NCI-H345 treated with DMSO at 0.1 percent for 48 hours (cell line): ENCODE data around the gene SLC39A10.

ENCODE experiments used
- DNase-seq: peaks from one replicate; lab custom pipeline; 2025; ENCODE audit not compliant: unreplicated experiment; lab: John Stamatoyannopoulos, UW

Gene SLC39A10, protein sequence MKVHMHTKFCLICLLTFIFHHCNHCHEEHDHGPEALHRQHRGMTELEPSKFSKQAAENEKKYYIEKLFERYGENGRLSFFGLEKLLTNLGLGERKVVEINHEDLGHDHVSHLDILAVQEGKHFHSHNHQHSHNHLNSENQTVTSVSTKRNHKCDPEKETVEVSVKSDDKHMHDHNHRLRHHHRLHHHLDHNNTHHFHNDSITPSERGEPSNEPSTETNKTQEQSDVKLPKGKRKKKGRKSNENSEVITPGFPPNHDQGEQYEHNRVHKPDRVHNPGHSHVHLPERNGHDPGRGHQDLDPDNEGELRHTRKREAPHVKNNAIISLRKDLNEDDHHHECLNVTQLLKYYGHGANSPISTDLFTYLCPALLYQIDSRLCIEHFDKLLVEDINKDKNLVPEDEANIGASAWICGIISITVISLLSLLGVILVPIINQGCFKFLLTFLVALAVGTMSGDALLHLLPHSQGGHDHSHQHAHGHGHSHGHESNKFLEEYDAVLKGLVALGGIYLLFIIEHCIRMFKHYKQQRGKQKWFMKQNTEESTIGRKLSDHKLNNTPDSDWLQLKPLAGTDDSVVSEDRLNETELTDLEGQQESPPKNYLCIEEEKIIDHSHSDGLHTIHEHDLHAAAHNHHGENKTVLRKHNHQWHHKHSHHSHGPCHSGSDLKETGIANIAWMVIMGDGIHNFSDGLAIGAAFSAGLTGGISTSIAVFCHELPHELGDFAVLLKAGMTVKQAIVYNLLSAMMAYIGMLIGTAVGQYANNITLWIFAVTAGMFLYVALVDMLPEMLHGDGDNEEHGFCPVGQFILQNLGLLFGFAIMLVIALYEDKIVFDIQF

GRCh38 chr2:195656859-195657633, at the start of gene SLC39A10:
Gene SLC39A10 (plus strand): TSS chr2:195657226. CDS start chr2:195680043, 22,817 bp downstream.
- DNase-seq, result peak; percentile 97

DNA sequence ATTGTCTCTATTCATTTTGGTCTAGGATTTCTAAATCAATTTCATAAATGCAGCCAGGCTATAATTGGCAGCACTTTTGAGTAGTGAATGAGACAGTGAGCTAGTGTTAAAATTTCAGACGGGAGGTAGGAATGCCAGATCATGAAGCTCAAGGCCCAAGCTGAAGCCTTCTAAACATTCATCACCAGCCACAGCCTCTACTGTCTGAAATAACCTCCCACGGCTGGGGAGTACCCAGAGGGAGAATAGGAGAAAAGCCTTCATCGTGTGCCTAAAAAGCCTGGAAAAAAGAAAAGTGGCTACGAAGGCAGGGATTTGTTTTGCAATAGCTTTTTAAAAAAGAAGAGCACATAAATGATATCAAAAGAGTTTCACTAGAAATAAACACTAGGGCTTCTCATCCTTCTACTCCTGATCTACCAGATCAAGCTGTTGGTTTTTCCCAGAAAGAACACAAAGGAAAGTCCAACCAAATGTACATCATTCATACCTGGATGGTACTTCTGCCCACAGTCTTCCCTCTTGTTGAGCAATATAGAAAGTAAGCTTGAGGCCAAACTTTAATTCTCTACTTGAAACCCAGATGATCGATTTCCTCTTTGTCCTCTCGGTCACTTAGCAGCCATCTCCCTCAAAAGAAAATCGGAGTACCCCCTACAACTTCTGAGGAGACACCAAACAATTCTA, 48.1 kb upstream of the SLC39A10 start:
- DNase-seq, result no peak

DNA sequence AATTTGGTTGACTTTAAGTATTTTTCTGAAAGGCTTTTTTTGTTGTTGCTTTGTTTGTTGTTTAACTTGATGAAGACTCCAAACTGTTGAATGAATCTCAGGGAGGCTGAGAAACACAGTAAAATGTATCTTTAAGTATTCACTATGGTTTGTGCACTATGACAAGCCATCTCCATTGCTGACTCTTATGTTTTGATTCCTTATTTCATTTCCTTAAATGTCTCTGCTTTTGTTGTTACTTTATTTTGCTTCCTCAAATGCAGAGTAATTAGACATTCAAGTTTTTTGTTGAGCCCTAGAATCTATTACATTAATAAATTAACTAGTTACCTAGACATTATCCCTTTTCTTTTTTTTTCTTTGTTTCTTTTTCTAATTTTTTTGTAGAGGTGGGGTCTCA, 46.3 kb upstream of the SLC39A10 start:
- DNase-seq, result no peak

GRCh38 chr2:195612611-195613495, 44.2 kb upstream of the SLC39A10 start:
- no peak for DNase-seq

- no peak for DNase-seq
Measured at GRCh38 chr2:195613922-195614321, 43.1 kb upstream of the SLC39A10 start.

GRCh38 chr2:195619590-195619989, 37.4 kb upstream of the SLC39A10 start:
- no peak for DNase-seq

DNA sequence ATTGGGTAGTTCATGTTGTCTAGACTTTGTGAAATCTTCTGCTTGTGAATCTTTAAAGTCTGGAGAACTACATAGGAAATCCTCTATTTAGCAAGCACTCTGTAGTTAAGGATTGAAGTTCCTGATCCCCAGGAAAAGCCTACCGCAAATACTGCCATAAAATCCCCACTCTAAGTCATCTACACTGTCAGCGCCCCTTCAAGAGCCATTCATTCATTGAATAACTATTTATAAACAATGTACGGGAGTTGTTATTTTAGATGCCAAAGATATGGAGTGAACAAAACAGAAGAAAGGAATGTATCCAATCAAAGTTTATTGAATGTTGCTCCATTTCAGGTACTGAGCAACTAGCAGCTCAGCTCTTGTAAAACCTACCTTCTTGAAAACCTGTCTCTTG, 36.5 kb upstream of the SLC39A10 start:
- DNase-seq, result no peak

DNA sequence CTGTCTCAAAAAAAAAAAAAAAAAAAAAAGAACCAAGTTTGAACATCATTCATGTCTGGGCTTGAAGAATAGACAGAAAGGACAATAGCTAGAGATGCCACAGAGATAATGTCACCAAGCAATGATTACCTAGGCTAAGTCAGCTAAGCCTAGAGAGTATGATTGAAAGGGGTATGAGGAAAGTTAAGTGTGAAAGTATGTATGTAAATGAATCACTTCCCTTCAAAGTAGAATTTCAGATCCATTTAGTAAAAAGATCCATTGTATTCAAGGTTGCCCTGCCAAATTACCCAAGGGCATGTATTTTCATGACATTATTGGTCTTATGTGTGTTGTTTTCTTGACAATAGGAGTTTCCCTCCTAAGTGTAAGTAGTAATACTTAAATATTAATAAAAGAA, 34.1 kb upstream of the SLC39A10 start:
- DNase-seq, result no peak

DNA sequence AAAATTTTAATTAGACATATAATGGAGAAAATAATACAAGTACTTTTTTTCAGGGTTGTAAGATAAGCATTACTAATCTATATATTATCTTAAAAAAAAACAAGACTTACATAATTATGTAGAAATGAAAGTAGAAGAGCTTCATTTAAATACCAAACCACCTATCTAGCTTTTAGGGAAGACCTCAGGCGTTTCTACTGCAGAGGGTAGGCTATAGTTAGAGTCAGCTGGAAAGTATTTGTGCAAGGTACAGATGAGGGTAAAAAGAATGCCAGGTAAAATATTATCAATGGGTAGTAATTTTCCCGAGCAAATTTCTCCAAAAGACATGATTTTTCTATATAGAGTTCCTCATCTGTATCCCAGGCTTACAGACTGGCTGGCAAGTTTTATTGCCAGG, 30.5 kb upstream of the SLC39A10 start:
- DNase-seq, result no peak

DNA sequence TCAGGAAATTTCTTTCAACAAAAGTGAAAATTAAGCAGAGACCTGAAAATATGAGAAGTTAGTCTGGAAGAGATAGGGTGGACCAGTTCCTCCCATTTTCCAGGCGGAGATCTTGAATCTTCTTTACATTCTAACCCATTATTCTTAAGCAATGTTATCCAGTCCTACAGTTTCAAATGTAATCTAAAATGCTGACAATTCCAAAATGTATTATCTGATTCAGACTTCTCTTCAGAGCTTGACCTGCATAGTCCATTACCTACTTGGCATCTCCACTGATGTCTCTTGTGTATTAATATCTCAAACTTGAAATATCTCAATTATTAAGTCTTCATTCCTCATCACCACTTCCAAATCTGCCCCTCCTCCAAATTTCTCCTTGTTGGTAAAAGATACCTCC, 28.4 kb upstream of the SLC39A10 start:
- DNase-seq, result no peak

DNA sequence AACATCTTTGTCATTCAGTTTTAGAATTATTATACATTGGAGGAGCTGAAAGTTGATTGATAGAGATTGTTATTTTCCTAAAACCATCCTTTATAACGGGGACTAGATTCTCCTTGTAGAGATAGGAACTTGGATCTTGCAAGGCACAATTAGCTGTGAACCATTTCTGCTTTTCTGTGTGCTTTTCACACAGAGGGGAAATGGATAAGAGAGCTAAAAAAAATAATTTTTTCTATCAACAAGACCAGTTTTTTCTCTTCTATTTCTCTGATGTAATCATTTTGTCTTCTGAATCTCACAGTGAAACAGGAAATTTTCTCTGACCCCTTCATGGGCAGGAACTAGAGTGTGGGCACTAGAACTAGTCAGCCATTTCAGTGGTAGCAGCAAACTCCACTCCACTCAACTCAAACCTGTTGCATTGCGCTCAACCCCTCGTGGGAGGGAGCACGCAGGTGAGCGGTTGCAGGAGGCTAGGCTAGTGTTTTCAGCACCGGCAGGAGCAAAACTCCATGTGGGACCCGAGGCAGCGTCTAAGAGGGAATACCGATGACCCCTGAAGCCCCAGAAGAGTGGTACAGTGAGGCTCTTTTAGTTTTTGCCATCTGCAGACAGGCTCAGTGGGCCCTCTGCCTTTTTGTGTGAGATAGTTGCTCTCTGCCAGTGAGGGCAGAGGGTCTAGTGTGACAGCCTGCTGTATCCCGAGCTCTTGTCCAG, 24.0 kb upstream of the SLC39A10 start:
- no peak for DNase-seq

DNA sequence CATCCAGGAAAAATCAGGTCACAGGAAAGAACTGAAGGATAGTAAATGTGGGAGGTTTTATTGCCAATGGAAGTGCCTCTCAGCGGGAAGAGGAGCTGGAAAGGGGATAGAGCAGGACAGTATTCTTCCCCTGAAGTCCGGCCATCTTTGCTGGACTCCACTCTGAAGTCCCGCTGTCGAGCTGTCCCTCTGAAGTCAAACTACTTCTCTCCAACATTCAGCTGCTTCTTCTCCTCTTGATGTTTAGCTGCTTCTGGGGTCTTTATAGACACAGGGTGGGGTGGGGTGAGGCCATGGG, 23.5 kb upstream of the SLC39A10 start:
- no peak for DNase-seq

GRCh38 chr2:195633974-195634373, 23.1 kb upstream of the SLC39A10 start:
- DNase-seq, result no peak

- DNase-seq, result no peak
Measured at GRCh38 chr2:195636890-195637289, 20.1 kb upstream of the SLC39A10 start.

DNA sequence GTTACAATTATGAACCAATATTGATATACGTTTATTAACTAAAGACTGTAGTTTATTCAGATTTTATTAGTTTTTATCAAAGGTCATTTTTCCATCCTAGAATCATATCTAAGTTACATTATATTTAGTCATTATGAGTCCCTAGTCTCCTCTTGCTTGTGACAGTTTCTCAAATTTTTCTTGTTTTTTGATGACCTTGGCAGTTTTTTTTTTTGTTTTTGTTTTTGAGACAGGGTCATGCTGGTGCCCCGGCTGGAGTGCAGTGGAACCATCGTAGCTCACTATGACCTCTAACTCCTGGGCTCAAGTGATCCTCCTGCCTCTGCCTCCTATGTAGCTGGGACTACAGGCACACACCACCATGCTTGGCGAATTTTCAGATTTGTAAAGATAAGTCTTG, 18.3 kb upstream of the SLC39A10 start:
- DNase-seq, result no peak

GRCh38 chr2:195639238-195639858, 17.7 kb upstream of the SLC39A10 start:
- no peak for DNase-seq

GRCh38 chr2:195639959-195640358, 17.1 kb upstream of the SLC39A10 start:
- no peak for DNase-seq

- no peak for DNase-seq
Measured at GRCh38 chr2:195642027-195642678, 14.9 kb upstream of the SLC39A10 start.

- no peak for DNase-seq
Measured at GRCh38 chr2:195642679-195643068, 14.4 kb upstream of the SLC39A10 start.
